H9 (cell line): ENCODE measurements around the gene PRR20G. TPM values are rescaled to one million over a fixed set of nuclear protein-coding genes. Genes with fewer than 3 reads are reported as not detected.

ENCODE experiments used
- DNase-seq: peaks from one replicate; pipeline ENCODE4 v3.0.0-alpha.2; 2017
- H2AFZ ChIP-seq: one replicate; pipeline ENCODE4 v1.6.1; 2013; ENCODE audit warnings: mild to moderate bottlenecking, low read length, control low read depth, moderate library complexity
- H2AK5ac ChIP-seq: 2 replicates; pipeline ENCODE4 v1.6.1; 2013; ENCODE audit warnings: low read length, control low read depth, mixed read lengths; ENCODE audit not compliant: insufficient read length
- H2BK120ac ChIP-seq: one replicate; pipeline ENCODE4 v1.6.1; 2013; ENCODE audit warnings: low read depth, mild to moderate bottlenecking, low read length, control low read depth, inconsistent platforms; ENCODE audit not compliant: poor library complexity, severe bottlenecking
- H2BK12ac ChIP-seq: 2 replicates; pipeline ENCODE4 v1.6.1; 2013; ENCODE audit warnings: low read length, control low read depth, mixed read lengths, low read depth; ENCODE audit not compliant: insufficient read length
- H2BK15ac ChIP-seq: 2 replicates; pipeline ENCODE4 v1.6.1; 2013; ENCODE audit warnings: low read depth, low read length, control low read depth
- H2BK20ac ChIP-seq: one replicate; pipeline ENCODE4 v1.6.1; 2013; ENCODE audit warnings: low read depth, mild to moderate bottlenecking, low read length, control low read depth, inconsistent platforms; ENCODE audit not compliant: poor library complexity, severe bottlenecking
- H2BK5ac ChIP-seq: 2 replicates; pipeline ENCODE4 v1.6.1; 2013; ENCODE audit warnings: low read length, control low read depth, mixed read lengths; ENCODE audit not compliant: insufficient read length
- H3K14ac ChIP-seq: 2 replicates; pipeline ENCODE4 v1.6.1; 2013; ENCODE audit warnings: low read length, control low read depth; ENCODE audit not compliant: insufficient read depth
- H3K18ac ChIP-seq: 2 replicates; pipeline ENCODE4 v1.6.1; 2013; ENCODE audit warnings: low read depth, mild to moderate bottlenecking, mixed read lengths, low read length, control low read depth; ENCODE audit not compliant: insufficient read length
- H3K23ac ChIP-seq: 2 replicates; pipeline ENCODE4 v1.6.1; 2013; ENCODE audit warnings: low read length, control low read depth, mixed read lengths, low read depth; ENCODE audit not compliant: insufficient read length
- H3K23me2 ChIP-seq: 2 replicates; pipeline ENCODE4 v1.6.1; 2013; ENCODE audit warnings: low read depth, mild to moderate bottlenecking, mixed read lengths, low read length, control low read depth; ENCODE audit not compliant: insufficient read length, poor library complexity, severe bottlenecking
- H3K27ac ChIP-seq: 2 replicates; pipeline ENCODE4 v1.5.1; 2013; ENCODE audit warnings: low read length, control low read depth, mixed read lengths, low read depth; ENCODE audit not compliant: insufficient read length
- H3K27me3 ChIP-seq: 2 replicates; pipeline ENCODE4 v1.6.1; 2013; ENCODE audit warnings: low read length, control low read depth, inconsistent platforms; ENCODE audit not compliant: insufficient read depth
- H3K4ac ChIP-seq: 2 replicates; pipeline ENCODE4 v1.6.1; 2013; ENCODE audit warnings: low read depth, mild to moderate bottlenecking, control low read depth, inconsistent platforms, low read length, moderate library complexity
- H3K4me1 ChIP-seq: 2 replicates; pipeline ENCODE4 v1.6.1; 2013; ENCODE audit warnings: low read length, control low read depth, inconsistent platforms; ENCODE audit not compliant: insufficient read depth
- H3K4me2 ChIP-seq: 2 replicates; pipeline ENCODE4 v1.6.1; 2013; ENCODE audit warnings: low read length, control low read depth, mixed read lengths; ENCODE audit not compliant: insufficient read length, insufficient read depth
- H3K56ac ChIP-seq: 2 replicates; pipeline ENCODE4 v1.6.1; 2013; ENCODE audit warnings: low read depth, mild to moderate bottlenecking, mixed read lengths, low read length, control low read depth; ENCODE audit not compliant: insufficient read length
- H3K79me1 ChIP-seq: 2 replicates; pipeline ENCODE4 v1.6.1; 2013; ENCODE audit warnings: low read depth, mild to moderate bottlenecking, moderate library complexity, low read length, control low read depth, inconsistent platforms; ENCODE audit not compliant: insufficient read depth, poor library complexity, severe bottlenecking
- H3K79me2 ChIP-seq: 2 replicates; pipeline ENCODE4 v1.6.1; 2013; ENCODE audit warnings: low read length, control low read depth, inconsistent platforms; ENCODE audit not compliant: insufficient read depth
- H3K9ac ChIP-seq: 2 replicates; pipeline ENCODE4 v1.6.1; 2013; ENCODE audit warnings: low read length, control low read depth, mixed read lengths; ENCODE audit not compliant: insufficient read length; ENCODE audit errors: extremely low read depth
- H3K9me3 ChIP-seq: one replicate; pipeline ENCODE4 v1.6.1; 2013; ENCODE audit warnings: low read depth, low read length, inconsistent platforms; ENCODE audit not compliant: control insufficient read depth
- H3T11ph ChIP-seq: one replicate; pipeline ENCODE4 v1.6.1; 2013; ENCODE audit warnings: mild to moderate bottlenecking, low read length, control low read depth, inconsistent platforms
- H4K20me1 ChIP-seq: one replicate; pipeline ENCODE4 v1.6.1; 2013; ENCODE audit not compliant: control insufficient read depth, insufficient read length, insufficient read depth
- H4K5ac ChIP-seq: 2 replicates; pipeline ENCODE4 v1.6.1; 2013; ENCODE audit warnings: low read depth, mild to moderate bottlenecking, mixed read lengths, low read length, control low read depth; ENCODE audit not compliant: insufficient read length
- H4K8ac ChIP-seq: replicated peaks from 2 replicates; pipeline ENCODE4 v1.6.1; 2013; ENCODE audit warnings: low read length, control low read depth, mixed read lengths, low read depth; ENCODE audit not compliant: insufficient read length
- H4K91ac ChIP-seq: 2 replicates; pipeline ENCODE4 v1.6.1; 2013; ENCODE audit warnings: low read depth, mild to moderate bottlenecking, moderate library complexity, mixed read lengths, low read length, control low read depth; ENCODE audit not compliant: insufficient read length
- H3K27ac Mint-ChIP-seq, 3 experiments: 2 replicates in 2 of 3; 3 replicates in 1 of 3; pipeline ENCODE4 v1.8.0; 2020 to 2021; ENCODE audit warnings: mixed read lengths in 3 of 3, mild to moderate bottlenecking in 1 of 3, moderate library complexity in 1 of 3
- H3K27me3 Mint-ChIP-seq: 2 replicates; pipeline ENCODE4 v1.8.0; 2021; ENCODE audit warnings: low read depth, mild to moderate bottlenecking, moderate library complexity, mixed read lengths
- H3K36me3 Mint-ChIP-seq, 3 experiments: 2 replicates in 2 of 3; 3 replicates in 1 of 3; pipeline ENCODE4 v1.8.0; 2020 to 2021; ENCODE audit warnings: low read depth in 3 of 3, mixed read lengths in 3 of 3; ENCODE audit not compliant: insufficient read depth in 1 of 3
- H3K4me1 Mint-ChIP-seq, 2 experiments: 2 replicates each; pipeline ENCODE4 v1.8.0; 2020; ENCODE audit warnings: mixed read lengths in 2 of 2
- H3K4me3 Mint-ChIP-seq, 2 experiments: 2 replicates in 1 of 2; 3 replicates in 1 of 2; pipeline ENCODE4 v1.8.0; 2020 to 2021; ENCODE audit warnings: mild to moderate bottlenecking in 2 of 2, mixed read lengths in 2 of 2, moderate library complexity in 1 of 2
- H3K9me3 Mint-ChIP-seq, 2 experiments: 2 replicates in 1 of 2; 3 replicates in 1 of 2; pipeline ENCODE4 v1.8.0; 2020; ENCODE audit warnings: mild to moderate bottlenecking in 2 of 2, mixed read lengths in 2 of 2, moderate library complexity in 1 of 2
- CTCF ChIP-seq: fragments of 200-600 bp; sonication (generic); conservative IDR thresholded peaks from 3 replicates; pipeline ENCODE4 v1.8.0; 2021; ENCODE audit warnings: antibody characterized with exemption, mild to moderate bottlenecking
- WGBS: extraction: QIAGEN DNeasy Blood & Tissue Kit; methylation state at CpG from one replicate; pipeline ENCODE4 v1.1.7; 2013; ENCODE audit warnings: missing lambda C conversion rate, low lambda C conversion rate, mixed read lengths; ENCODE audit not compliant: insufficient read length; ENCODE audit errors: extremely low coverage; 5-methylcytosine and 5-hydroxymethylcytosine counted together
- total RNA-seq: library from RNA; stranded (reverse); gene quantifications from 2 replicates; pipeline ENCODE4 v1.2.1, GENCODE V29; 2021

PRR20G gene
- total RNA-seq, 1 experiment from 2014 or later = 0.35 TPM

DNA sequence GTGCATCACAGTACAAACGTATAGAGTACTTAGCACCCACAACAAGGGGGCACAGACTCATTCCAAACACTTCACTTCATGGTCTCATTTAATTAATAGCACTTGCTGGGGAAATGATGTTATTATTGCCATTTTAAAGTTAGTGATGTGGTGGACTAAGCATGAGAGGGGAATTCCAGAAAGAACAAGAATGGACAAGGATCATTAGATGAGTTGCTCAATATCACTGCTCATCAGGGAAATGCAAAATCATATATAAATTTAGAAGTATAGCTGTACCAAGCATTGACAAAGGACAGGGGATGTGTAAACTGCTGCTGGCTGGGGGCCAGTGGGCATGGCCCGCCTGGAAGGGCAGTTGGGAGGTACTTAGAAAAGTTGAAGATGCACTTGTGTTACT lies 14.6 kb downstream of the PRR20G start:
- H3K27me3 ChIP-seq = no peaks in the 10 kb centered on the region
- no CpG with 5 or more reads among the region's 2 CpGs for WGBS
- H4K8ac ChIP-seq = no peak overlapping the region
- no peaks in the 10 kb centered on the region for H3K23me2 ChIP-seq
- no peak overlapping the region for H3K18ac ChIP-seq
- no peak overlapping the region for H2BK5ac ChIP-seq
- H3K79me2 ChIP-seq = no peaks in the 10 kb centered on the region
- no peaks in the 10 kb centered on the region for H4K20me1 ChIP-seq
- H2AK5ac ChIP-seq = no peak overlapping the region
- peaks cover 7% of the 10 kb centered on the region for H3K27me3 Mint-ChIP-seq
- peaks cover 57 to 60% of the 10 kb centered on the region in 2 experiments for H3K9me3 Mint-ChIP-seq
- H3K9me3 ChIP-seq = peaks cover 25% of the 10 kb centered on the region
- H3K4me3 Mint-ChIP-seq = no peak overlapping the region
- no peak overlapping the region for H3K4me2 ChIP-seq
- no peak overlapping the region for H2BK12ac ChIP-seq
- no peak overlapping the region for H3K9ac ChIP-seq
- H2BK120ac ChIP-seq = no peak overlapping the region
- no peak overlapping the region for H3K56ac ChIP-seq
- H4K5ac ChIP-seq = no peak overlapping the region
- H3K4ac ChIP-seq = no peak overlapping the region
- H3K27ac ChIP-seq = no peak overlapping the region
- H3K23ac ChIP-seq = no peak overlapping the region
- peaks cover 0 to 28% (median 7%) of the 10 kb centered on the region in 3 experiments; a peak in 4 of 7 replicates for H3K36me3 Mint-ChIP-seq
- DNase-seq = no peak
- H3K79me1 ChIP-seq = no peaks in the 10 kb centered on the region
- no peak for TF ChIP-seq CTCF
- no peak overlapping the region for H4K91ac ChIP-seq
- no peak overlapping the region for H3K27ac Mint-ChIP-seq
- no peak overlapping the region for H2BK20ac ChIP-seq
- H3K14ac ChIP-seq = no peak overlapping the region
- no peak overlapping the region for H2BK15ac ChIP-seq
- peaks cover 5 to 7% of the 10 kb centered on the region in 2 experiments for H3K4me1 Mint-ChIP-seq
- no peaks in the 10 kb centered on the region for H3K4me1 ChIP-seq
- H2AFZ ChIP-seq = no peak overlapping the region
- no peak overlapping the region for H3T11ph ChIP-seq
